HepG2 (cell line): ENCODE measurements around the gene SLC25A33. TPM values are rescaled to one million over a fixed set of nuclear protein-coding genes. Genes with fewer than 3 reads are reported as not detected.

Source experiments
- AKAP8 ChIP-seq: sonication (generic); formaldehyde crosslinking; IDR thresholded peaks from 2 replicates; pipeline ENCODE4 v1.5.1; 2020; ENCODE audit warnings: mild to moderate bottlenecking, missing genetic modification reagents
- ARHGAP35 ChIP-seq: sonication (generic); formaldehyde crosslinking; IDR thresholded peaks from 2 replicates; pipeline ENCODE4 v1.9.0; 2022; ENCODE audit warnings: mild to moderate bottlenecking, inconsistent platforms, moderate library complexity, missing genetic modification reagents, borderline replicate concordance
- BORCS8-MEF2B ChIP-seq: sonication (generic); formaldehyde crosslinking; IDR thresholded peaks from 2 replicates; pipeline ENCODE4 v1.8.0; 2022; ENCODE audit warnings: mild to moderate bottlenecking, missing genetic modification reagents
- CCDC6 ChIP-seq: sonication (generic); formaldehyde crosslinking; IDR thresholded peaks from 2 replicates; pipeline ENCODE4 v1.8.1; 2022; ENCODE audit warnings: mild to moderate bottlenecking, missing genetic modification reagents, moderate library complexity
- FOXP1 ChIP-seq, 2 experiments: fragments of 450-650 bp in 1 of 2; IDR thresholded peaks; 2 replicates each; pipeline ENCODE4 v1.6.1; 2017 to 2018; ENCODE audit warnings: antibody characterized with exemption in 1 of 2
- KAT7 ChIP-seq: IDR thresholded peaks from 2 replicates; pipeline ENCODE4 v1.6.1; 2018; ENCODE audit warnings: borderline replicate concordance, missing compliant biosample characterization
- KLF12 ChIP-seq: sonication (generic); formaldehyde crosslinking; IDR thresholded peaks from 2 replicates; pipeline ENCODE4 v1.4.0; 2020; ENCODE audit warnings: missing genetic modification reagents, borderline replicate concordance
- SALL1 ChIP-seq: sonication (generic); formaldehyde crosslinking; IDR thresholded peaks from 2 replicates; pipeline ENCODE4 v1.8.0; 2022; ENCODE audit warnings: mild to moderate bottlenecking, missing genetic modification reagents
- SOX13 ChIP-seq, 3 experiments: fragments of 450-650 bp in 1 of 3; sonication (generic) in 1 of 3; formaldehyde crosslinking in 1 of 3; IDR thresholded peaks in 2 of 3; conservative IDR thresholded peaks in 1 of 3; 2 replicates each; pipeline versions ENCODE4 v1.5.0 to v1.6.1; 2016 to 2020; ENCODE audit warnings: antibody characterized with exemption in 1 of 3, mild to moderate bottlenecking in 1 of 3, missing compliant biosample characterization in 1 of 3, missing genetic modification reagents in 1 of 3, moderate library complexity in 1 of 3
- SP1 ChIP-seq, 2 experiments: fragments of 450-650 bp in 1 of 2; sonication (generic) in 1 of 2; formaldehyde crosslinking in 1 of 2; IDR thresholded peaks; 2 replicates each; pipeline versions ENCODE4 v1.4.0 to v1.6.1; 2016 to 2020; ENCODE audit warnings: missing genetic modification reagents in 1 of 2
- ZFP36 ChIP-seq: fragments of 150-350 bp; IDR thresholded peaks from 2 replicates; pipeline ENCODE4 v1.6.1; 2018; ENCODE audit warnings: borderline replicate concordance, low read length, low read depth; ENCODE audit not compliant: partially characterized antibody
- ZNF230 ChIP-seq: sonication (generic); formaldehyde crosslinking; IDR thresholded peaks from 2 replicates; pipeline ENCODE4 v1.4.0; 2020; ENCODE audit warnings: mild to moderate bottlenecking, missing genetic modification reagents
- ZNF484 ChIP-seq: sonication (generic); formaldehyde crosslinking; IDR thresholded peaks from 2 replicates; pipeline ENCODE4 v1.5.1; 2020; ENCODE audit warnings: mild to moderate bottlenecking, low read depth, missing genetic modification reagents, borderline replicate concordance
- ZNF768 ChIP-seq: sonication (generic); formaldehyde crosslinking; IDR thresholded peaks from 2 replicates; pipeline ENCODE4 v1.4.0; 2020; ENCODE audit warnings: missing genetic modification reagents
- ZNF772 ChIP-seq: sonication (generic); formaldehyde crosslinking; IDR thresholded peaks from 2 replicates; pipeline ENCODE4 v1.5.0; 2020; ENCODE audit warnings: mild to moderate bottlenecking, missing genetic modification reagents
- polyA plus RNA-seq, 8 experiments: library from polyadenylated mRNA; depleted of rRNA in 3 of 8; stranded (reverse) in 7 of 8; unstranded in 1 of 8; fragments of >200 nt; fragmentation: Illumina TruSeq in 4 of 8; extraction: Trizol in 4 of 8; gene quantifications; 2 replicates each; pipeline versions ENCODE4 v1.2.1 to v1.2.3, GENCODE V29; 2011 to 2016; ENCODE audit warnings: low read depth in 4 of 8, missing spikeins in 1 of 8, mixed read lengths in 1 of 8; ENCODE audit not compliant: insufficient read depth in 1 of 8
- total RNA-seq, 5 experiments: library from RNA; depleted of rRNA; stranded (reverse); fragments of >200 nt; fragmentation: Illumina TruSeq; extraction: Trizol; gene quantifications; 2 replicates each; pipeline ENCODE4 v1.2.3, GENCODE V29; 2016; ENCODE audit warnings: low read depth in 1 of 5
- TF ChIP-seq, protein P1 (sequence below): sonication (generic); formaldehyde crosslinking; IDR thresholded peaks from 2 replicates; pipeline ENCODE4 v1.4.0; 2020; ENCODE audit warnings: mild to moderate bottlenecking, missing genetic modification reagents
- TF ChIP-seq, protein P2 (sequence below): conservative IDR thresholded peaks from 2 replicates; pipeline ENCODE4 v1.6.1; 2018; ENCODE audit warnings: missing genetic modification reagents
- TF ChIP-seq, protein P3 (sequence below): IDR thresholded peaks from 2 replicates; pipeline ENCODE4 v1.6.1; 2016
- TF ChIP-seq, protein P4 (sequence below): sonication (generic); formaldehyde crosslinking; IDR thresholded peaks from 2 replicates; pipeline ENCODE4 v1.4.0; 2020; ENCODE audit warnings: missing genetic modification reagents
- TF ChIP-seq, protein P5 (sequence below): IDR thresholded peaks from 2 replicates; pipeline ENCODE4 v1.6.1; 2018; ENCODE audit warnings: missing genetic modification reagents

SLC25A33 gene
- total and polyA plus RNA-seq, 2 of the 13 experiments (the other 11 are each of a cell fraction or from before 2014, with no cell fraction given) = 15.4 to 50.3 TPM

DNA sequence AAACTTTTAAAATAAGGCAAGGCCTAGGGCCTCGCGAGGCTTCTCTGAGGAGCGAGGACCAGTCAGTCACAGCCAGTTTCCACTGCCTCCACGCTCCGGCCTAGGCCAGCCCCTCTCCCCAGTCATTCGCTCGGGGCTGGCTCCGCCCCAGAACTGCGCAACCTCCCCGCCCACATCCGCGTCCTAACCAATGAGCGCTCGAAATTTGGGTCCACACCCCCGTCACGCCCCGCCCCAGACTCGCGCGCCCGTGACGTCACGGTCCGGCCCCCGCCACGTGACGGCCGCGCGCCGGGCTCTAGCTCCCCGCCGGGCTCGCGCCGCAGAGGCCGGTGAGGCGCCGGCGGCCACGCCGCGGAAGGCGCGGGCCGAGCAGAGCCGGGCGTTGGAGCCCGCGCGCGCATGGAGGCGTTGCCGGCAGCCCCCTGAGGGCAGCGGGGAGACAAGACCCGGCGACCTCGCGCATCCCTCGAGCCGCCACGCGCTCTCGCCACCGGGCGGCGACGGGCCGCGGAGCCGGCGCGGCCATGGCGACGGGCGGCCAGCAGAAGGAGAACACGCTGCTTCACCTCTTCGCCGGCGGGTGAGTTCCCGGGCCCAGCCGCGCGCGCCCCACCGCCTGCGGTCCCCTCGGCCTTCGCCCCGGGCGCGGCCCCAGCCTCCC, at the start of gene SLC25A33 (continued):
- TF ChIP-seq KLF12 (CRISPR knock-in tag) (peak; percentile 66; the same call in 1 of the 2 replicates), CCDC6 (peak; percentile 70; the same call in 1 of the 2 replicates), ZFP36 (no peak), KAT7 (no peak), ZNF768 (peak; percentile 5), ARHGAP35 (CRISPR knock-in tag) (0 out of 2 replicates have a peak, but pooled peaks have one; percentile 25), BORCS8-MEF2B (CRISPR knock-in tag) (peak; percentile 20; the same call in 1 of the 2 replicates), SP1 (IDR thresholded peaks at IDR 0.05) (no peak), SP1 (CRISPR knock-in tag; IDR thresholded peaks at IDR 0.05) (peak; percentile 97), SOX13 (IDR thresholded peaks at IDR 0.05) (no peak), SOX13 (CRISPR knock-in tag; conservative IDR thresholded peaks at IDR 0.05 in 1 of 2, IDR thresholded peaks at IDR 0.05 in 1 of 2) (peak in 1 of 2 experiments; percentile 37; a peak in 2 of 4 replicates), ZNF230 (0 out of 2 replicates have a peak, but pooled peaks have one; percentile 27), SALL1 (peak; percentile 58), ZNF484 (CRISPR knock-in tag) (no peak), ZNF772 (CRISPR knock-in tag) (peak; percentile 10; the same call in 1 of the 2 replicates), FOXP1 (IDR thresholded peaks at IDR 0.05) (no peak), FOXP1 (CRISPR knock-in tag; IDR thresholded peaks at IDR 0.05) (peak; percentile 17; the same call in 1 of the 2 replicates), AKAP8 (CRISPR knock-in tag) (peak; percentile 54; the same call in 1 of the 2 replicates)
- TF ChIP-seq, protein P1, sequence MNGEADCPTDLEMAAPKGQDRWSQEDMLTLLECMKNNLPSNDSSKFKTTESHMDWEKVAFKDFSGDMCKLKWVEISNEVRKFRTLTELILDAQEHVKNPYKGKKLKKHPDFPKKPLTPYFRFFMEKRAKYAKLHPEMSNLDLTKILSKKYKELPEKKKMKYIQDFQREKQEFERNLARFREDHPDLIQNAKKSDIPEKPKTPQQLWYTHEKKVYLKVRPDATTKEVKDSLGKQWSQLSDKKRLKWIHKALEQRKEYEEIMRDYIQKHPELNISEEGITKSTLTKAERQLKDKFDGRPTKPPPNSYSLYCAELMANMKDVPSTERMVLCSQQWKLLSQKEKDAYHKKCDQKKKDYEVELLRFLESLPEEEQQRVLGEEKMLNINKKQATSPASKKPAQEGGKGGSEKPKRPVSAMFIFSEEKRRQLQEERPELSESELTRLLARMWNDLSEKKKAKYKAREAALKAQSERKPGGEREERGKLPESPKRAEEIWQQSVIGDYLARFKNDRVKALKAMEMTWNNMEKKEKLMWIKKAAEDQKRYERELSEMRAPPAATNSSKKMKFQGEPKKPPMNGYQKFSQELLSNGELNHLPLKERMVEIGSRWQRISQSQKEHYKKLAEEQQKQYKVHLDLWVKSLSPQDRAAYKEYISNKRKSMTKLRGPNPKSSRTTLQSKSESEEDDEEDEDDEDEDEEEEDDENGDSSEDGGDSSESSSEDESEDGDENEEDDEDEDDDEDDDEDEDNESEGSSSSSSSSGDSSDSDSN (CRISPR knock-in tag) = no peak
- TF ChIP-seq, protein P2, sequence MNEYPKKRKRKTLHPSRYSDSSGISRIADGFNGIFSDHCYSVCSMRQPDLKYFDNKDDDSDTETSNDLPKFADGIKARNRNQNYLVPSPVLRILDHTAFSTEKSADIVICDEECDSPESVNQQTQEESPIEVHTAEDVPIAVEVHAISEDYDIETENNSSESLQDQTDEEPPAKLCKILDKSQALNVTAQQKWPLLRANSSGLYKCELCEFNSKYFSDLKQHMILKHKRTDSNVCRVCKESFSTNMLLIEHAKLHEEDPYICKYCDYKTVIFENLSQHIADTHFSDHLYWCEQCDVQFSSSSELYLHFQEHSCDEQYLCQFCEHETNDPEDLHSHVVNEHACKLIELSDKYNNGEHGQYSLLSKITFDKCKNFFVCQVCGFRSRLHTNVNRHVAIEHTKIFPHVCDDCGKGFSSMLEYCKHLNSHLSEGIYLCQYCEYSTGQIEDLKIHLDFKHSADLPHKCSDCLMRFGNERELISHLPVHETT = no peak
- TF ChIP-seq, protein P3, sequence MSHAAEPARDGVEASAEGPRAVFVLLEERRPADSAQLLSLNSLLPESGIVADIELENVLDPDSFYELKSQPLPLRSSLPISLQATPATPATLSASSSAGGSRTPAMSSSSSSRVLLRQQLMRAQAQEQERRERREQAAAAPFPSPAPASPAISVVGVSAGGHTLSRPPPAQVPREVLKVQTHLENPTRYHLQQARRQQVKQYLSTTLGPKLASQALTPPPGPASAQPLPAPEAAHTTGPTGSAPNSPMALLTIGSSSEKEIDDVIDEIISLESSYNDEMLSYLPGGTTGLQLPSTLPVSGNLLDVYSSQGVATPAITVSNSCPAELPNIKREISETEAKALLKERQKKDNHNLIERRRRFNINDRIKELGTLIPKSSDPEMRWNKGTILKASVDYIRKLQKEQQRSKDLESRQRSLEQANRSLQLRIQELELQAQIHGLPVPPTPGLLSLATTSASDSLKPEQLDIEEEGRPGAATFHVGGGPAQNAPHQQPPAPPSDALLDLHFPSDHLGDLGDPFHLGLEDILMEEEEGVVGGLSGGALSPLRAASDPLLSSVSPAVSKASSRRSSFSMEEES (CRISPR knock-in tag) = peak; percentile 64
- TF ChIP-seq, protein P4, sequence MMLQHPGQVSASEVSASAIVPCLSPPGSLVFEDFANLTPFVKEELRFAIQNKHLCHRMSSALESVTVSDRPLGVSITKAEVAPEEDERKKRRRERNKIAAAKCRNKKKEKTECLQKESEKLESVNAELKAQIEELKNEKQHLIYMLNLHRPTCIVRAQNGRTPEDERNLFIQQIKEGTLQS = no peak
- TF ChIP-seq, protein P5, sequence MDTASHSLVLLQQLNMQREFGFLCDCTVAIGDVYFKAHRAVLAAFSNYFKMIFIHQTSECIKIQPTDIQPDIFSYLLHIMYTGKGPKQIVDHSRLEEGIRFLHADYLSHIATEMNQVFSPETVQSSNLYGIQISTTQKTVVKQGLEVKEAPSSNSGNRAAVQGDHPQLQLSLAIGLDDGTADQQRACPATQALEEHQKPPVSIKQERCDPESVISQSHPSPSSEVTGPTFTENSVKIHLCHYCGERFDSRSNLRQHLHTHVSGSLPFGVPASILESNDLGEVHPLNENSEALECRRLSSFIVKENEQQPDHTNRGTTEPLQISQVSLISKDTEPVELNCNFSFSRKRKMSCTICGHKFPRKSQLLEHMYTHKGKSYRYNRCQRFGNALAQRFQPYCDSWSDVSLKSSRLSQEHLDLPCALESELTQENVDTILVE (CRISPR knock-in tag) = peak; percentile 78; the same call in 1 of the 2 replicates
